Hematopoietic multipotent progenitor cell treated with erythropoietin and hydrocortisone succinate and interleukin-3 and kit ligand, for 8 days (in vitro differentiated cells): Measurements from ENCODE around the gene OR5K1.
A peak's percentile ranks its signal among the peaks of the same experiment; 100 is the strongest.

Source experiments
- DNase-seq: peaks from one replicate; pipeline ENCODE4 v3.0.0-alpha.2; 2015

The OR5K1 gene

GRCh38 chr3:98462901-98463300 lies at the start of gene OR5K1:
TSS of gene OR5K1 (plus strand) at chr3:98463201. CDS start at chr3:98469577, 6,376 bp downstream.
- no peak for DNase-seq

DNA sequence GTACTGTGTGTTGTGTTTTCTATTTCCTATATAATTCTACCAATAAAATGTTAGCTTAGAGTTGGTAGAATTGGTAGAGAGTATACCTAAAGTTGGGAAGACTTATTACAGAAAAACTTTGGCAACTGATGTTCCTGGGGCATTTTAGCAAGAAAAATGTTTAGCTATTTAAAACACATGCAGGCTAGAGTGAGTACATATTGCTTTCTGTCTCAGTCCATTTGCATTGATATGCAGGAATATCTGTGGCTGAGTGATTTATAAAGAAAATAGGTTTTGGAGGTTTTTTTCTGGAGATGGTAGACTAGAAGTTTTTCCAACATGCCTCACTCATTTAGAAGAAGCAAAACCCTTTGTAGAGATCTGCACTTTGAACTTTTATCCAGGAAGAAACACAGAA lies 30.4 kb upstream of the OR5K1 start:
- no peak for DNase-seq

- no peak for DNase-seq
These were observed 29.2 kb upstream of the OR5K1 start for GRCh38 chr3:98433764-98434163.

- no peak for DNase-seq
These were observed 28.6 kb upstream of the OR5K1 start for GRCh38 chr3:98434412-98434811.

DNA sequence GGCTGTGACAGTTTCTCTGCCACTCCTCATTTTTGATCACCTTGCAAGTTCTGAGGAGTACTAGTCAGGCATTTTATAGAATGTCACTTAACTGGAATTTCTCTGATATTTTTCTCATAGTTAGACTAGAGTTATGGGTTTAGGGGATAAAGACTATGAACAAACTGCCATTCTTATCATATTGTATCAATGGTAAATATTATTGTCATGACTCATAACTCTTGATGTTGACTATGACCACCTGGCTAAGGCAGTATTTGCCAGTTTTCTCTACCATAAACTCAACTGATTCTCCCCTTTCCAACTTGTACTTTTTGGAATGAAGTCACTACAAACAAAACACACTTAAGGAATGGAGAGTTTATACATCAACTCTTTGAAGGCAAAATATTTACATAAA lies 22.7 kb upstream of the OR5K1 start:
- DNase-seq: no peak

DNA sequence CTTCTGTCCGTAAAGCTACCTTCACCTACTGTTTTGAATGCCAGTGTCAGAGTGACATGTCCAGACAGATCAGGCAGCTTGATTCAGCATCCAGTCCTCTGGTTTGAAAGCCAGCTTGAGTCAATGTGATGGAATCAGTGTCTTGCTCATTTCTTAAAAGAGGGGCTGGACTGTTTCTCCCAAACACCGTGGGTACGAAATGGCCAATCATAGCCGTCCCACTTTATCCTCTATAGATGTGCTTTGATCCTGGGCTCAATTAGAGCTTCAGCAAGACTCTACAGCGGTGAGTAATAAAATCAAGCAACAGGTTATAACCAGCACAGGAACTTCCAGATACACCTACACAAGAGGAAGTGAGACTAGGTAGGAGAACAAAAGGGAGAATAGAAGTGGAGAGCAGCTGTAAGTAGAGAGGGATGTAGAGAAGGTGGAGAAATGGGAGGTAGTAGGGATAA lies 17.0 kb upstream of the OR5K1 start:
- DNase-seq: no peak

DNA sequence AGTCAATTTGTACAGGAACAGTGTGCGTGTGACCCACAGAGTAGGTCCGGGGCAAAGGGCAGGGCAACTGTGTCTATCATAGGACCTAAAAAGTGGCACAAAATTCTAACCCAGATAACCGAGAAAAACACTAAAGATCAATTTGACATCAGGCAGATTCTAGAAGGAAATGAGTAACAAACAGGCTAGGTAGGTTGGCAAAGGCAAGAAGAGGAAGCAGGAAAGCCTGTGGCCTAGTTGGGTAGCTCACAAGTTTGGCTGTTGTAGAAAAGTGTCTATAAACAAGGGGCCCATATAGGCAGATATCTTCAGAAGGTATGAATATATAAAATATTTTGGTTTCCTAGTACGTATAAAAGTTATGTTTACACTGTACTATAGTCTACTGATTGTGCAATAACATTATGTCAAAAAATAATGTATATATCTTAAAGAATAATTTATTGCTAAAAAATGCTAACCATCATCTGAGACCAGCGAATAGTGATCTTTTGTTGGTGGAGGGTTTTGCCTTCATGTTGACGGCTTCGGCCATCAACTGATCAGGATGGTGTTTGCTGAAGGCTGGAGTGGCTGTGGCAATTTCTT lies 13.3 kb upstream of the OR5K1 start:
- no peak for DNase-seq

DNA sequence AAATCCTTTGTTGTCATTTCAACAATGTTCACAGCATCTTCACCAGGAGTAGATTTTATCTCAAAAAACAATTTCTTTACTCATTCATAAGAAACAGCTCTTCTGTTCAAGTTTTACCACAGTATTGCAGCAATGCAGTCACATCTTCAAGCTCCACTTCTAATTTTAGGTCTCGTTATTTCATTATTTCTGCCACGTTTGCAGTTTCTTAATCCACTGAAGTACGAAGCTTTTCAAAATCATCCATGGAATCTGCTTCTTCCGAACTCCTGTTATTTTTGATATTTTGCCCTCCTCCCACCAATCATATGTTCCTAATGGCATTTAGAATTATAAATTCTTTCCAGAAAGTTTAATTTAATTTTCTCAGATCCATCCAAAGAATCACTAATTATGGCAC lies 12.6 kb upstream of the OR5K1 start:
- no peak for DNase-seq

GRCh38 chr3:98453827-98454226 lies 9.2 kb upstream of the OR5K1 start:
- DNase-seq: no peak

DNA sequence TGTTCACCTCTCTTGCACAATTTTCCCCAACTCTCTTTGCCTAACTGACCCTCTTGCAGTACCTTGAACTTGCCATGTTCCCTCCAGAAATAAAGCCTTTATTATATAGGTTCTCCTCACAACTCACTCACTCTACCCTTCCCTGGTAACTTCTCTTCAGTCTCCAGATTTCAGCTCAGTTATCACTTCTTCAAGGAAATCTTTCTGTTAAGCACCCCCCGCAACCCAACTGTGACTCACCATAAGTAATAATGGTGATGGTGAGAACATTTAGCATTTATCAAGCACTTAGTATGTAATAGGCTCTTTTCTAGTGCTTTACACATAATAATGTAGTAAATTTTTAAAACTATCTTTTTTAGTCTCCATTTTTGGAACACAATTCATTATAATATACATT lies 8.1 kb upstream of the OR5K1 start:
- no peak for DNase-seq

- DNase-seq: no peak
These were observed 5.5 kb upstream of the OR5K1 start for GRCh38 chr3:98457543-98457942.

DNA sequence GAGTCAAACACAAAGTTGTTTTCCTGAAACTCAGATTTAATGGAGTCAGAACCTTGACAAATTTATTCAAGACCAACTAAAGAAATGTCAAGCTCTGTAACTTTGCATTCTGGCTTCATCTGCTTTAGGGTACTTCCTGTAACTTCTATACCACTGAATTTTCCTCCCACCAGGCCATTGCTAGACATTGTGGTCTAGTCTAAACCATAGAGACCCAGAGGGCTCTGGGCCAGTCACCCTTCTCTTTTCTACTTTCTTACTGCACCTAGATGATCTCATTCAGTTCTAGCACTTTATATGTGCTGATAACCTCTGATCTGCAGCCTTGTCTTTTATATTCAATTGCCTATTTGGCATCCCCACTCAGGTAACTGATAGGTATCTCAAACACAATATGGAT lies 2.8 kb upstream of the OR5K1 start:
- DNase-seq: no peak

GRCh38 chr3:98482717-98483482 lies 19.9 kb downstream of the OR5K1 start:
- DNase-seq: peak; percentile 9

- no peak for DNase-seq
These were observed 20.6 kb downstream of the OR5K1 start for GRCh38 chr3:98483626-98484025.

GRCh38 chr3:98497381-98497780 lies 34.4 kb downstream of the OR5K1 start, which contains the start of gene OR5K2:
TSS of gene OR5K2 (plus strand) at chr3:98497681. CDS start at chr3:98497681, 0 bp downstream.
- no peak for DNase-seq

GRCh38 chr3:98500019-98500418 lies 37.0 kb downstream of the OR5K1 start:
- no peak for DNase-seq

DNA sequence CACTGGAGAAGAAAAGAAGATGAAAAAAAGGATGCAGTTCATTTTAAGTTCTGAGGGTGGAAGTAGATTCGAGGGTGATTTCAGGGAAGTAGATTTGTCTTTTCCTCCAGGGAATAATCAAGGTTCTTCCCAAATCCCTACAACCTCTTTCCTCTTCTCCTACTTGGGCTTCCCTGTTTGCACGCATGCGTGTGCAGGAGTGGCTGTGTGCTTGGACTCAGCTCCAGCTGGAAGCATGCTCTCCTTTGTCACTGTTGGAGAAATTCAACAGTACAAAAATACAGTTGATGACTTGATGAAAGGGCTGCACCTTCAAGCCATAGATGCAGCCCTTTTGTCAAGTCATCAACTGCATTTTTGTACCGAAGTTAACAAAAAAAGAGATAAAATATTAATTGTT lies 38.3 kb downstream of the OR5K1 start:
- DNase-seq: no peak

DNA sequence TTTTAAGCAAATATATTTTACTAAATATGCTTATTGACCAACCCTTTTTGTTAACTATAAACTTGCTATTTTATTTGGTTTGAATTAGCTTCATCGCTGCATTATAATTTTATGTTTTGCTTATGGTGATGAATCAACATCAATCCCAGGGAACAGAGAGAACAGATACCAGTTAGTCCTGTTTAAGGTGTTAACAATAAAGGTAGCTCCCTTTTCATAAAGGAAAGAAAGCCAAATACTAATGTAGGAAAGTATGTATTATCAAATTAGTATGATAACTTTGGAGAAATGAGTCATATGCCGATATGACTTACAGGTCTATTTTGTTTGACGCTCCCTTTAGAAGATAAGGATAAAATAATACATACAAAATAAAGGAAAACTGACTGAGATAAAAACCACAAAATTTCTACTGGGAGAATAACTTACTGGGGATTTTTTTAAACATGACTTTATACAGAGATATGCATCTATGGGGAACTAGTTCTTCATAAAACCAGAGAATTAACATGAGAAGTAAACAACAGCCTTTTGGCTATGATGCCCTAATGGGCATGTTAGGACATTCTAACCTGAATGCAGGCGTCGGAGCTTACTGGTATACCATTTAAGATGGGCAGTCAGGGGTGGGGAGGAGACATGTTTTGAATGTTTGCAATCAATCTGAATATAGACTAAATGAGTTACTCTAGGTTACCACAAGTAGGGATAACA lies 39.0 kb downstream of the OR5K1 start:
- DNase-seq: no peak

DNA sequence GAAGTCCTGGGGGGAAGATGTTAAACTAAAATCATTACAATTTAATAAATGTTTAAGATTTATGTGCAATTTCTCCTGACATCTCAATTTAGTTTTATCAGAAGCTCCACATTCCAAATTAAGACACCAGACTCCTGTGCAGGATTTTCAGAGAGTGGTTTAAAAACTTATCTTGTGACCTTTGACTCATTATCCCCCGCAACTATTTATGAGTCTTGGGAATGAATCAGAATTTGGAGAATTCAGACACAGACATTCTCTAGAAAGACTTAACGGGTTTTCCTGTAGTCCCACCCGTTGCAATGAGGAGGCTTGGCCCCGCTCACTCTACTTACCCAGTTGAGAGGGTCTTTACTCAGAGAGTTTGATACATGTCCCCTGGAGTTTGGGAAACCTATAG lies 41.5 kb downstream of the OR5K1 start:
- no peak for DNase-seq

- no peak for DNase-seq
These were observed 45.6 kb downstream of the OR5K1 start for GRCh38 chr3:98508582-98508981.

DNA sequence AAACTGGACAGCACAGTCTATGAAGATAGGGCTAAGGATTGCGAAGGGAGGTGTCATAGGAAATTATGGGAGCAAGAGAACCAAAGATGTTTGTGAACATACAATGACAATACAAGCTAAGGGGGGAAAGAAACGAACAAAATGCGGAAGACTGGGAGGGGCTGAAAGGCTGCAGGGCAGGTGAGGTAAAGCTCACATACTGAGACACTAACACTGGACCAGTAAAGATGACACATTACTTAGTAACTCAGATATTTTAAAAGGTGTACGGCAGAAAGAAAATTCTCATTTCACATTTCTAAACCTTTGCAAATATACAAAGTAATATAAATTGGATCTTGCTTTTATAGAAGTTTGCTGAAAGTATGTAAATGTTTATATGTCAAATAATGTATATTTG lies 49.6 kb downstream of the OR5K1 start:
- DNase-seq: no peak

- no peak for DNase-seq
These were observed 50.1 kb downstream of the OR5K1 start for GRCh38 chr3:98513091-98513511.

- no peak for DNase-seq
These were observed 50.7 kb downstream of the OR5K1 start for GRCh38 chr3:98513736-98514135.

- DNase-seq: no peak
These were observed 51.9 kb downstream of the OR5K1 start for GRCh38 chr3:98514948-98515347.
